ENCODE data around the gene PDZRN4.

Gene PDZRN4

DNA sequence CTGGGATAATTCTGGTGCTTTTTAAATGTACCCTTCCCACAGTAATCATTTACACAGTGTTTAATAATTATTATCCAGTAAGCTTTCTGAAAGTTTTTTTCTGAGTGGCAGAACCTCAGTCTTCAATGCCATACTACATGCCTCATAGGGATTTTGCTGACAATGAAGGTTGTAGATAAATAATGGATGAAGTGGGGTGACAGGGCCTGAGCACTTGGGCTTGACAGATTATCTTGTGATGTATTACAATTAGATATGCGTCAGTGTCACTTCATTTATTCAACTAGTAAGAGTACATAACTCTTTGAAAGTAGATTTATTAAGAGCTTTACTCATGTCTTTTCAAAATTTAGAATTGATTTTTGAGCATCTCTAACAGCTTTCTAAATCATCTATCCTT lies 176.1 kb downstream of the PDZRN4 start:
- no peak for DNase-seq (ENCODE audit: low read depth)

GRCh38 chr12:41365653-41366171 lies 177.6 kb downstream of the PDZRN4 start:
- DNase-seq (ENCODE audit: low read depth) = no peak

GRCh38 chr12:41367726-41368405 lies 179.7 kb downstream of the PDZRN4 start:
- DNase-seq (ENCODE audit: low read depth) = no peak

DNA sequence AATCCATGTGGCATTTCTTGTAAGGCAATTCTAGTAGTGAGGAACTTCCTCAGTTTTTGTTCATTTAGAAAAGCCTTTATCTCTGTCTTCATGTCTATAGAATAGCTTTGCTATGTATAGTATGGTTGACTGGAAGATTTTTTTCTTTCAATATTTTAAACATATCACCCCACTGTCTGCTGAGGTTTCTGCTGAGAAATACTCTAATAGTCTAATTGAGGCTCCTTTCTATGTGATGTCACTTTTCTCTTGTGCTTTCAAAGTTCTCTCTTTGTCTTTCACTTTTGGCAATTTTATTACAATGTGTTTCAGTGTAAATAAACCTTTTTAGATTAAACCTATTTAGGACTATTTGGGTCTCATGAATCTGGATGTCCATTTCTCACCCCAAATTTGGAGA lies 192.8 kb downstream of the PDZRN4 start:
- no peak for DNase-seq (ENCODE audit: low read depth)

DNA sequence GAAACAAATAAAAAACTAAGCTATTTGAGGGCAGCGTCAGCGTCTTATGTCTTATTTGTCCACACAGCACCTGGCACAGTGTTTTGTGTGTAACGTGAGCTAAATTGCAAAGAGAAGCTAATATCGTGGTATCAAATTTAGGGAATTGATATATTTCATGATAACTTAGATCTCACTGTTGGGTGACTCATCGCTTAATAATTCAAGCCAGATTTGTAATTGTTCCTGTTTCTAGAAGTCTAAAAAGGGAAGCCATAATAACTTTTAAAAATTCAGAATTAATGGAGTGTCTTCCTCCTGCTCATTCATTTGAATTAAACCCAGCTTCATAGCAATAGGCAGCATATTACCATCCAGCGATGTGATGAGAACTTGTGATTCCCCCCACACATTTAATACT lies 214.7 kb downstream of the PDZRN4 start:
- DNase-seq (ENCODE audit: low read depth) = no peak

DNA sequence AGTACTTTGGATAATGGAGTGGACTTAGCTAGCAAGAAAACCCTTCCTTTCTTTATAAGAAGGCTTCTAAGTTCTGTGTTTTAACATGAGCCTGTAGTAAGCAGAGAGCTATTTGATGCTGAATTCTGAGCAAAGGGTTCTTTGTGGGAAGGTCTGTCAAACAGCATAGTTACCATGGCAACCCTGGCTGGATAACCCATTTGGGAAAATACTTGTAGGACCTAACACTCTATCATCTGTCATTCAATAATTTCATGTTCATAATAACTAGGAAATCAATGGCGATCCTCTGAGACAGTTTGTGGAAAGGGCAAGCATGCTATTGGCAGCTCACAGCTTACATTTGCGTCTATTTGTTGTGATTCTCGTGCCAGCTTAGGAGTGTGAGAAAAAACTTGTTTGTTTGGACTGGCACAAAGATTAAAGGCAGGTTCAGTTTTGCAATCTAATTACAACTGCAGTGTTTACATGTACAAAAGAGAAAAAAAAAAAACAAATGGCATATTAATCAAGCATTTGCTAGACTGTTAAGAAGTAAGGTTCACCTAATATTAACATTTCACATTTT lies 219.2 kb downstream of the PDZRN4 start:
- no peak for DNase-seq (ENCODE audit: low read depth)

DNA sequence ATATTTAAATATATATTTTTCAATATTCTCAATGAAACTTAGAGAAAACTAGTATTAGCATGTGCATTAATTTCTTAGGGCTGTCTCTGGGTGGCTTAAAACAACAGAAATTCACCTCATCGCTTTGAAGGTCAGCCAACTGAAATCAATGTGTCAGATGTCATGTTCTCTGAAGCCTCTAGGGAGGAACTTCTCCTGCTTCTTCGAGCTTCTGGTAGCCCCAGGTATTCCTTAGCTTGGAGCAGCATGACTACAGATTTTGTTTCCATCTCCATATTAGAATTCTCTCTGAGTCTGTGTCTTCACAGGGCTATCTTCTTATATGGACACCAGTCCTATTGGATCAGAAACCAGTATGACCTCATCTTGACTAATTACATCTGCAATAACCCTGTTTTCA lies 221.5 kb downstream of the PDZRN4 start:
- DNase-seq (ENCODE audit: low read depth) = no peak

- DNase-seq (ENCODE audit: low read depth) = no peak
Observed at GRCh38 chr12:41418586-41418985, 230.5 kb downstream of the PDZRN4 start.

DNA sequence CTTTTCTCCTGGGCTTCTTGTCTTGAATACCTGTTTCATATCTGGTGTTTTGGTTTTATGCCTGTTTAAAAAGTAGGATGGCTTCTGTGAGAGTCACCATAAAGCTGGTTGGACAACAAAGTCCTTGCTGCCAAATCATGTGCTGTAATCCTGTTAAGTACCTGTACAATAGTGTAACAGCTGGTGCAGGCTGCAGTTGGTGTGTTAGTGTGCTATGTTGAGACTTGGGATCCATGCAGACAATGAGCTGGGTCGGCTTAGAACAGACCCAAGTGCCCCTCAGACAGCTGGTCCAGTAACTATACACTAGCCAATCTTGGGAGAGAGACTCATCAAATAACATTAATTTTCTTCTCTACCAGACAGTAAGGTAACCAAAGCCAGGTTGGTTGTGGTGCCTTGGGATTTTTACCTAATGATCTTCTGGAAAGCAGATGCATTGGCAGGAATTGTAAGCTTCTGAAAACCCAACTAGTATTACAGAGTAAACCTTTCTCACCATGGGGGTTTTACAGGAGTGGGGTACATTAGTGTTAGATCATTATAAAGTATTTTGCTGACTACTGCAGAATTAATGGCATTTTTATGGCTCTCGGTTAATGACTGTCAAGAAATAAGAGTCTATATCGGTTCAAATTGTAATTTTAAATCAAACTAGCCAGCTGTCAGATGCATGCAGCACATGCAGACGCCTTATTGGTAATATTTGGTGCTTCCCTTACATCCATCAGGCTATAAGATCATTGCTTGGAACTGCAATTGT lies 231.2 kb downstream of the PDZRN4 start:
- DNase-seq (ENCODE audit: low read depth) = no peak

DNA sequence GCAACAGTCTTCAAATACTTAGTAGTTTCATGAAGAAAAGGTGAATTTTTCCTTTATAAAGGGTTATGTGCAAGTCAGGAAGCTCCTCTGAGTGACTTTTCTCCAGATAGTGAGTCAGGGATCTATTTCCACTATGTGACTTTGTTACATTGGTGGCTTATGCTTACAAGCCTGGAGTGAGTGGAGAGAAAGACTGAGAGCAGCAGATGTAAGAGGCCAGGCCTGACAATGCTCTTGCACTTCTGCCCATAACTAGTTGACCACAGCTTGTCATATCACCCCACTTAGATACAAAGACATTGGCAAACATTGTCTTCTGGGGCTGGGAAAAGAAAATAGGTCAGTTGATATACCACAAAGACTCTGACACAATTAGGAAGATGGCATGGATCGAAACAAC lies 236.5 kb downstream of the PDZRN4 start:
- no peak for DNase-seq (ENCODE audit: low read depth)

DNA sequence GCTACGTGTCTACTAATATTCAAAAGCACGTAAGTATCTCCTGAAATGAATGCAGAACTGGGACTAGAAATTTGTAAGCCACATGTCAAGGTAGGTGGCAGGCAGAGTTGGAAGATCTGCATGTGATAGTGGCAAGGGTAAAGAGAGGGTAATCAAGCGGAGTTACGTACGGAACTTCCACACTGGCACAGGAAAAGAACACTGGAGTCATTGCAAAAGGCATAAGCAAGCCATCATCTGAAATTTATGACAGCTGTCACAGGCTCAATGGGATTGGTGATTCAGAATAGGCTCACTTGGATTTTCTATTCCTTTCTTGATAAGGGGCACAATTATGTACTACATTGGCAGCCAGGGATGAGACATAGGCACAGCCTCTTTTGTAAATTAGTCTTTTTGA lies 245.3 kb downstream of the PDZRN4 start:
- DNase-seq (ENCODE audit: low read depth) = no peak

- no peak for DNase-seq (ENCODE audit: low read depth)
Observed at GRCh38 chr12:41436076-41436475, 248.0 kb downstream of the PDZRN4 start.

DNA sequence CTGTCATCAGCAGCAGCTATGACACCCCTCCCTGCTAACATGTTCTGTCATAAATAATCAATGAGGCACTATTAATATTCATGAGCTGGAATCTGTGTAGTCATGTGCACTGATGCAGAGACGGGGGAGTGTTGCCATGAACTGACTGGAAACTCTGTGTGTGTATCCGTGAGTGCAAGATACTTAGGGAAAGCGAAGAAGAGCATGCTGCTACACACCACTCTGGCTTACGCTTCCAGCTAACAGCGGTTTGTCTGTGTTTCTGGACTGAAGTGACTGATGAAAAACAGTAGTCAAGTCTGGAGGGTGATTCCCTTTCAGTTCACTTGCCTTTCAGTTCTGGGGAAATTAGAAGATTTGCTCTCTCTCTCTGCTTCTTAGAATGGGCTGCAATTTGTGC lies 249.4 kb downstream of the PDZRN4 start:
- no peak for DNase-seq (ENCODE audit: low read depth)

- DNase-seq (ENCODE audit: low read depth) = no peak
Observed at GRCh38 chr12:41438854-41439541, 250.9 kb downstream of the PDZRN4 start.

GRCh38 chr12:41439801-41440200 lies 251.7 kb downstream of the PDZRN4 start:
- no peak for DNase-seq (ENCODE audit: low read depth)

DNA sequence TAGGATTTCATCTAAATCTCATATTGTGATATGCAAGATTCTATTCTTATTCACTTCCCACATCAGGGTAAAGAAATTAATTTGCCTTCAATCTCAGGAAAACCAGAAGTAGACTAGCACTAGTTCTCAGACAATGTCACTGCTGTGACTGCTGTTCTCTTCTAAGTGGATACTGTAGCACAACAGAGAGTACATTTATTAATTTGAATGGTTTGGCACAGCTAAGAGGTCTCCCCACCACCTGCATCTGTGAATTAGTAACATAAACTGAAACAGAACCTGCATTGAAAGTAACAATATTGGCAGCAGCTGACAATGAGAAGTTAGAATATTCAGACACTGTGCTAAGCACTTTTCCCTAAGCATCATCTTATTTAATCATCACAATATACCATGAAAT lies 253.1 kb downstream of the PDZRN4 start:
- no peak for DNase-seq (ENCODE audit: low read depth)

GRCh38 chr12:41442896-41443295 lies 254.8 kb downstream of the PDZRN4 start:
- no peak for DNase-seq (ENCODE audit: low read depth)

DNA sequence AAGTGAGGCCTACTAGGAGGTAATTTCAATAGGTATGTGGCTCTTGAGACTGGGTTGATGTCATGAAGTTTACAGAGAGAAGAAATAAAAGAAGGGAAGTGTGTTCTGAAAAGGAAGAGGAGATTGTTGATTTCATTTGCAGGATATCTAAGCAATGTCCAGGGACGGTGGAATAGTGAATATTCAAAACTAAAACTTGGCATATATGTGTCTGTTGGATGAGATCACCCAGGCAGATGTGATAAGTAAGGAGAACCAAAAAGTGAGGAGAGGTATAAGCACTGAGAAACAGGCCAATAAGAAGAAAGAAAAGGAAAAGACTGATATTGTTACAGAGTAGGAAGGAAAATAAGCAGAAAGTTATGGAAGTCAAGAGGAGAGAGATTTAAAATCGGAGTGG lies 255.6 kb downstream of the PDZRN4 start:
- DNase-seq (ENCODE audit: low read depth) = no peak

DNA sequence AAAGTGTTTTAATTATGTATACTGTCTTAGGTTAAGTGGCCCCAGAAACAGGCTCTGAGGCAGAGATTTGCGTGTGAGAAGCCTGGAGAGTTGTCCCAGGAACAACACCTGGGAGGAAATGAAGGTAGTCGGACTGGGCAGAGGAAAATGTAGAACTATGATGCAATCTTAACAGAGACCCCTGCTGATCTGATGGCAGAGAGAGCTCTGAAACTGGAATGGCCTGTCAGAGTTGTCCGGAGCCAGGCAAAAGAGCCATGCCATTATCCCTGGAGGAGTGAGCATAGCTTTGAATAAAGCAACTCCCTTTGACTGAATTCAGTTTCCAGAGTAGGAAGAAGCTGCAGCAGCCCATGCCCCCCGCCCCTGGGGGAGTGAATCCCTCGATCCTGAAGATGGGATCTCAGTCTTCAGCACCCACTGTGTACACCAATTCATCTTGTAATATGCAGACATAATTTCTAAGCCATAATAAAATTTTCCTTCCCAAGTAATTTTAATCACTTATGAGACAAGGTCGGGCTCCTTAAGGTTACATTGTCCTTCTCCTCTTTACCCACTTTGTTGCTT lies 264.8 kb downstream of the PDZRN4 start:
- no peak for DNase-seq (ENCODE audit: low read depth)

- DNase-seq (ENCODE audit: low read depth) = no peak
Observed at GRCh38 chr12:41453409-41453808, 265.3 kb downstream of the PDZRN4 start.

DNA sequence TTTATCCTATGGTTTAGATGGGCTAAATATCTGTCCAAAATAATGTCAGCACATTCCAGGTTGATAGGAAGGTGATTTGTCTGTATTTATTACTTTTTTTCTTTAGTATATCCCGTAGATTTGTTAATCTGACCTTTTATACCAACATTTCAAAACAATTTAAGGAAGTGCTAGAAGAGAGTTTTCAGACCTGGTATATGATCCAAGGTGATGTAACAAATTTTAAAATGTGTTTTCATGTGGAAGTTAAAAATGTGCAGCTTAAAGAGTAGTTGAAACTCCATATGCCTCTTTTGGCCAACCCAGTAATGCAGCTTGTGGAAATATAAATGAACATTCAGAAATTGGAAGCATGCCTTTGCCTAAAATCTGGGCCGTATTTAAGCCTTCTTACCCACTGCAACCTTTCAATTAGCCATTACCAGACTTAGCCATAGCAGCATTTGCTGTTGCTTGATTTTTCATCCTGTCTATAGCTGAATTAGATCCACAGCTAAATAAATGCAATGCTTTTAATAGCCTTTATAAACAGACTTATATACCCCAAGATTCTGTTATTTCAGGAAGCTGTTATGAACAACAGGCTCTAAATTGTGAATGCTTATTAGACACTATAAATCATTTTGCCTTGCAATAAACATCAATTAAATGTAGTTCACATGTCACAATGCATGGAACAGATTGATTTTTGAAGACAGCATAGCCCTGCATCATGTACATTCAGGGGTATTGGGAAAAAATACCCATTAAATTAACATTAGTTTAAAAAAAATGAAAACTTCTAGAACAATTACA lies 271.2 kb downstream of the PDZRN4 start:
- DNase-seq (ENCODE audit: low read depth) = no peak

DNA sequence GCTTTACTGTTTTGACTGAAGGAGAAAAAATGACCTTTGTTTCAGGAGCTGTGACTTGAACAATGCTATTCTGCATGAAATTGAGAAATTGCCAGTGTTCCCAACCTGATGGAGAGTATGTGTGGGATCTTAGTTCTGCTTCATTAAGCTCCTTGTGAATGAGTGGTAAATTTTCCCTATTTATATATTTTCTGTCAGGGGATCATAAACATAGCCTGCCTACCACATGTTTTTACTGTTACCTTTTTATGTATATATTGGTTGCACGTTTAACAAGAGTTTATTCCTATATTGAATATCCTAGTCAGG lies 271.7 kb downstream of the PDZRN4 start:
- no peak for DNase-seq (ENCODE audit: low read depth)

Measured in T-helper 22 cell (primary cell).